C4-2B (cell line): Measurements from ENCODE around the gene RND1.
A peak's percentile ranks its signal among the peaks of the same experiment; 100 is the strongest.
"Not testable (repeated sequence)": the region's sequence is repeated elsewhere in the genome, so short reads cannot be mapped to it uniquely, and the experiment has no call there.

ENCODE experiments used
- H3K27ac ChIP-seq: fragments of 450-650 bp; 2 replicates; pipeline ENCODE4 v1.5.1; 2017
- CTCF ChIP-seq: fragments of 450-650 bp; conservative IDR thresholded peaks from 2 replicates; pipeline ENCODE4 v1.5.1; 2017; ENCODE audit warnings: mild to moderate bottlenecking
- ZFX ChIP-seq: fragments of 450-650 bp; IDR thresholded peaks from 2 replicates; pipeline ENCODE4 v1.6.1; 2017

RND1 gene

DNA sequence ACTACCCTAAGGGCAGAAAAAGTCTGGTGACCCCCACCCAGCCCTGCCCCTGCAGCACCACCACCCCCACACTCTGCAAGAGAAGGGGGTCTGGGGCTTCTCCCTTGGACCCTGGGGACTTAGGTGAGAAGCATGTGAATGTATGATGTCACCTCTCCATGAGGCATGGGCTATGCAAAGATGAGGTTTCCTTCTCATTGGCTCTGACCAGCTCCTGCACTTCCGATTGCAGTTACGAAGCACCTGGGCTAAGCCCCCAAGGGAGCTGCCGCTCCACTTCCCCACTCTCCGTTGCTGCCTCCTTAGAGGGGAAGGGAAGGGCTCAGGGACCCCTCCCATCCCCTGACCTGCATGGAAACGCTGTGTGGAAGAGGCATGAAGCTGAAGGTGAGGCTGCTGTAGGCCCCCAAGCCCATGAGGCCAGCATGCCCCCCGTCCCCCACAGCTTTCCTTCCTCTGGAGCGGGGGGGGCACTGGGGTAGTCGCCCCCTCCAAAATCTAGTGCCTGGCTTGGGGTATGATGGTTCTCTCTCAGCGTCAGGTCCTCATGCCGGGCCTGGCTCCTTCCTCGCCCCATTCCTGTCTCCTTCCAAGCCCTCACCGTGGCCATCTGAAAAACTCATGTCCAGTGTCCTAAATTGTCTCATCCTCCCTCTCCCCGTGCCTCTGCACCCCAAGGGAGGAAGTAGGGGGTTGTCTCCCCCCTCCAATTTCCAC, 8.2 kb downstream of the RND1 start:
- TF ChIP-seq CTCF (no peak), ZFX (no peak)
- H3K27ac ChIP-seq = no peak overlapping the region

DNA sequence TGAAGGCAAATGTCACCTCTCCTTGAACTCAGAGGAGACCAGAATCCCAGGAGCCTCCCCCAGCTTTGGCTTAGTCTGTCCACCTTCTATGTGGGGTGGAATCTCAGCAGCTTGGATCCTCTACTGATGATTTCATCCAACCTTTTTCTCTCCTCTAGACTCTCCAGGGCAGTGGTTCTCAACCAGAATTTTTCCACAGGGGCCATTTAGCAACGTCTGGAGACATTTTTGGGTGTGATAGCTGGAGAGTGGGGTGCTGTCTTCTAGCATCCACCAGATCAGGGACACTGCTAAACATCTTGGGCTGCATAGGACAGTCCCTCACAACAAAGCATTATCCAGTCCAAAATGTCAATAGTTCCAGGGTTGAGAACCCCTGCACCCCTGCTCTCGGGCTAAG, 9.3 kb downstream of the RND1 start:
- no peak for TF ChIP-seq CTCF
- H3K27ac ChIP-seq = no peak overlapping the region

- H3K27ac ChIP-seq = not testable (repeated sequence)
Measured at GRCh38 chr12:48854932-48855331, 10.7 kb downstream of the RND1 start.

GRCh38 chr12:48854488-48854887, 11.2 kb downstream of the RND1 start:
- no peak for TF ChIP-seq CTCF
- TF ChIP-seq ZFX = no peak

GRCh38 chr12:48852734-48853688, 12.7 kb downstream of the RND1 start:
- TF ChIP-seq CTCF = peak; percentile 93
- TF ChIP-seq ZFX = no peak
- peak overlapping the region; percentile 93; the same call in 1 of the 2 replicates for H3K27ac ChIP-seq

More at GRCh38 chr12:48854488-48854887, 11.2 kb downstream of the RND1 start:
- H3K27ac ChIP-seq = no peak overlapping the region

DNA sequence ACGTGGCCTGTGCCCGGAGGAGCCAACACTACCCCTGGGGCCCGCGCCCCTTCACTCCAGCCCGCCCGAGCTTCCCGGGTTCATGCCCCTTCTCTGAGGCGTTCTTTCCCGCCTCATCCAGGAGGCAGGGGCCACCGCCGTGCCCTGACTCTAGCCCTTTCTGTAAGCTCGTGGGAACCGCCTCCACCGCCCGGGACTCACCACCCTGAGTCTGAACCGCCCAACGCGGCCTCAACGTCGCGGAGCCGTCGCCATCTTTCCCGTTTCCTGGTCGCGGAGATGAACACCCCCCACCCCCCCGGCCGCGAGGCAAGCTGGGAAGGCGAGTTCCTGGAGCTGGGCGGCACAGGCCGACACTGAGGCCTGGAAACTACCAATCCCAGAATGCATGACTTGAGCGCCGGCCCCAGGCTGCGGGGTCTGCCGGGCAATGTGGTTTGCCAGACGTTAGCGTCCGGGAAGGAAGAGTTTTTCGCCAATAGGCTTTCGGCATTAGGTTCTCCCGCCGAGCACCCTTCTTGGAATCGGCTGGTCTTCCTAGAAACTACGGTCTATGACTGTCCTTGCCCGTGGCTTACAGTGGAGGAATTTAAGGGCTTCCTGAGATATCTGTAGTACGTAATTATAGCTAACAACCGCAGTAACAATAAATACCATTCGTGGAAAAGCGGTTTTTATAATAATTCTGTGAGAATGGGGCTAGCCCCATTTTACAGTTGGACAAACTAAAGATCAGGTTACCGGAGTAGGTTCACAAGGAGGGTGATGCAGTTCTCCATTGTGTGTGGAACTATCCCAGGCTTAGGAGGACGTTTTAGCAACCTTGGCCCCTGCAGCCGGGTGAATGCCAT, 13.6 kb downstream of the RND1 start, which contains the start of gene DDX23:
DDX23 (minus strand) TSS at position 281 of the 851 bp plus-strand sequence. CDS start 6,381 bp downstream, outside the sequence.
- no peak for TF ChIP-seq CTCF
- peak; percentile 97 for TF ChIP-seq ZFX
- H3K27ac ChIP-seq = peak within 1 kb of the TSS; percentile 93

DNA sequence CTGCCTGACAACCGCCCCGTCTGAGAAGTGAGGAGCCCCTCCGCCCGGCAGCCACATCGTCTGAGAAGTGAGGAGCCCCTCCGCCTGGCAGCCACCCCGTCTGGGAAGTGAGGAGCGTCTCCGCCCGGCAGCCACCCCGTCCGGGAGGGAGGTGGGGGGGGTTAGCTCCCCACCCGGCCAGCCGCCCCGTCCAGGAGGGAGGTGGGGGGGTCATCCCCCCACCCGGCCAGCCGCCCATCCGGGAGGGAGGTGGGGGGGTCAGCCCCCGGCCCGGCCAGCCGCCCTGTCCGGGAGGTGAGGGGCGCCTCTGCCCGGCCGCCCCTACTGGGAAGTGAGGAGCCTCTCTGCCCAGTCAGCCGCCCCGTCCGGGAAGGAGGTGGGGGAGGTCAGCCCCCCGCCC, 23.6 kb downstream of the RND1 start:
- not testable (repeated sequence) for H3K27ac ChIP-seq
